HL-60 (cell line): ENCODE measurements around the gene PNPO.

Experiments
- DNase-seq, 2 experiments: peaks; one replicate each; pipeline ENCODE4 v3.0.0-alpha.2; 2010 to 2020; ENCODE audit warnings: low read depth in 1 of 2, low spot score in 1 of 2
- H3K27ac ChIP-seq: fragments of 250-450 bp; sonication (Bioruptor Pico); replicated peaks from 2 replicates; pipeline ENCODE4 v1.5.1; 2020; ENCODE audit warnings: mild to moderate bottlenecking, moderate library complexity
- H3K27me3 ChIP-seq: fragments of 250-450 bp; sonication (Bioruptor Pico); 2 replicates; pipeline ENCODE4 v1.5.1; 2021; ENCODE audit warnings: mild to moderate bottlenecking, moderate library complexity; ENCODE audit not compliant: insufficient read depth, poor library complexity, severe bottlenecking
- H3K4me3 ChIP-seq: replicated peaks from 2 replicates; pipeline ENCODE4 v1.5.1; 2011; ENCODE audit warnings: mild to moderate bottlenecking, control low read depth, low read length; ENCODE audit not compliant: insufficient read depth
- GABPA ChIP-seq: IDR thresholded peaks from 2 replicates; pipeline ENCODE4 v1.6.1; 2012; ENCODE audit warnings: low read depth
- POLR2AphosphoS5 ChIP-seq: IDR thresholded peaks from 2 replicates; pipeline ENCODE4 v1.6.1; 2012; ENCODE audit warnings: low read depth
- SPI1 ChIP-seq: IDR thresholded peaks from 2 replicates; pipeline ENCODE4 v1.6.1; 2012; ENCODE audit warnings: low read depth, mild to moderate bottlenecking, borderline replicate concordance
- TF ChIP-seq, protein P1 (sequence below): IDR thresholded peaks from one replicate; pipeline ENCODE4 v1.5.1; 2011; ENCODE audit warnings: low read length, control low read depth, inconsistent platforms; ENCODE audit not compliant: insufficient read depth
- TF ChIP-seq, protein P2 (sequence below): IDR thresholded peaks from 2 replicates; pipeline ENCODE4 v1.6.1; 2012; ENCODE audit warnings: low read depth; ENCODE audit not compliant: insufficient replicate concordance

PNPO gene

DNA sequence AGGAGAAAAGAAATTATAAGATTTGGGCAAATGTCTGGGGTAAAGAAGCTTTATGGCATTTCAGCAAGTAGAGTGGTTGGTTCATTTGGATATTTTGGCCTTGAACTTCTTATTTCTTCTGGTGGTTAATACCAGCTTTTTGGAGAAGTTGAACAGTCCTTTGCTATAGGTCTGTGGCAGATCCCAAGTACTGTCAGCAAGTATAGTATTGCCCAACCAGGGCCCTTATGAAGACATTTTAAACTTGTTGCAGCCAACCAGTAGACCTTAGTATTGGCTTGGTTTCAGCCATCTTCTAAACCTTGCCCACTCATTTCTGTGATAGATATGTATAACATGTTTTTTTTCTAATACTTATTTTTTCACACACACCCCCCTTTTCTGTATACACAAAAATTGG lies 43.1 kb upstream of the PNPO start:
- TF ChIP-seq, protein P1, sequence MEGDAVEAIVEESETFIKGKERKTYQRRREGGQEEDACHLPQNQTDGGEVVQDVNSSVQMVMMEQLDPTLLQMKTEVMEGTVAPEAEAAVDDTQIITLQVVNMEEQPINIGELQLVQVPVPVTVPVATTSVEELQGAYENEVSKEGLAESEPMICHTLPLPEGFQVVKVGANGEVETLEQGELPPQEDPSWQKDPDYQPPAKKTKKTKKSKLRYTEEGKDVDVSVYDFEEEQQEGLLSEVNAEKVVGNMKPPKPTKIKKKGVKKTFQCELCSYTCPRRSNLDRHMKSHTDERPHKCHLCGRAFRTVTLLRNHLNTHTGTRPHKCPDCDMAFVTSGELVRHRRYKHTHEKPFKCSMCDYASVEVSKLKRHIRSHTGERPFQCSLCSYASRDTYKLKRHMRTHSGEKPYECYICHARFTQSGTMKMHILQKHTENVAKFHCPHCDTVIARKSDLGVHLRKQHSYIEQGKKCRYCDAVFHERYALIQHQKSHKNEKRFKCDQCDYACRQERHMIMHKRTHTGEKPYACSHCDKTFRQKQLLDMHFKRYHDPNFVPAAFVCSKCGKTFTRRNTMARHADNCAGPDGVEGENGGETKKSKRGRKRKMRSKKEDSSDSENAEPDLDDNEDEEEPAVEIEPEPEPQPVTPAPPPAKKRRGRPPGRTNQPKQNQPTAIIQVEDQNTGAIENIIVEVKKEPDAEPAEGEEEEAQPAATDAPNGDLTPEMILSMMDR = no peak
- no peak for TF ChIP-seq SPI1
- TF ChIP-seq, protein P2, sequence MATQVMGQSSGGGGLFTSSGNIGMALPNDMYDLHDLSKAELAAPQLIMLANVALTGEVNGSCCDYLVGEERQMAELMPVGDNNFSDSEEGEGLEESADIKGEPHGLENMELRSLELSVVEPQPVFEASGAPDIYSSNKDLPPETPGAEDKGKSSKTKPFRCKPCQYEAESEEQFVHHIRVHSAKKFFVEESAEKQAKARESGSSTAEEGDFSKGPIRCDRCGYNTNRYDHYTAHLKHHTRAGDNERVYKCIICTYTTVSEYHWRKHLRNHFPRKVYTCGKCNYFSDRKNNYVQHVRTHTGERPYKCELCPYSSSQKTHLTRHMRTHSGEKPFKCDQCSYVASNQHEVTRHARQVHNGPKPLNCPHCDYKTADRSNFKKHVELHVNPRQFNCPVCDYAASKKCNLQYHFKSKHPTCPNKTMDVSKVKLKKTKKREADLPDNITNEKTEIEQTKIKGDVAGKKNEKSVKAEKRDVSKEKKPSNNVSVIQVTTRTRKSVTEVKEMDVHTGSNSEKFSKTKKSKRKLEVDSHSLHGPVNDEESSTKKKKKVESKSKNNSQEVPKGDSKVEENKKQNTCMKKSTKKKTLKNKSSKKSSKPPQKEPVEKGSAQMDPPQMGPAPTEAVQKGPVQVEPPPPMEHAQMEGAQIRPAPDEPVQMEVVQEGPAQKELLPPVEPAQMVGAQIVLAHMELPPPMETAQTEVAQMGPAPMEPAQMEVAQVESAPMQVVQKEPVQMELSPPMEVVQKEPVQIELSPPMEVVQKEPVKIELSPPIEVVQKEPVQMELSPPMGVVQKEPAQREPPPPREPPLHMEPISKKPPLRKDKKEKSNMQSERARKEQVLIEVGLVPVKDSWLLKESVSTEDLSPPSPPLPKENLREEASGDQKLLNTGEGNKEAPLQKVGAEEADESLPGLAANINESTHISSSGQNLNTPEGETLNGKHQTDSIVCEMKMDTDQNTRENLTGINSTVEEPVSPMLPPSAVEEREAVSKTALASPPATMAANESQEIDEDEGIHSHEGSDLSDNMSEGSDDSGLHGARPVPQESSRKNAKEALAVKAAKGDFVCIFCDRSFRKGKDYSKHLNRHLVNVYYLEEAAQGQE = no peak
- no peak for TF ChIP-seq GABPA
- no peak for TF ChIP-seq POLR2AphosphoS5
- H3K27ac ChIP-seq = peak overlapping the region; percentile 99
- no peaks in the 10 kb centered on the region for H3K27me3 ChIP-seq
- H3K4me3 ChIP-seq = no peak overlapping the region
- DNase-seq = peak; percentile 47 to 88

DNA sequence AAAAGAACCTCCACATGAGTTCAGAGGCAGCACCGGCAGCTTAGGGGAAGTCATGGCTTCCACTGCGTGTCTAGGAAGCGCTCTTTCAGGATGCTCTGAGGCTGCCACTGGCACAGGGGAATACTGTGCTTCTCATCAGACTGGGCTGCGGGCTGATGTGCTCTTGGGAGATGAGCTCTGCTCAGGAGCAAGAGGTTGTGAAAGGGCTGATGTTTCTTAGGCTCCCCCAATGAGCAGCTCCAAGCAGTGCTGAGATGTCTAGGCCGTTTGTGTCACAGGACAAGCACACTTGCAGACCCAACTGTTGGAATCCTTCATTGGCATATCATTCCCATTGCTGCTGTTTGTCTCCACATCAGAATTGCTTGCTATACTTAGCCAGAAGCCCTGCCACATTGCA lies 41.7 kb upstream of the PNPO start:
- DNase-seq = no peak
- H3K27me3 ChIP-seq = no peaks in the 10 kb centered on the region
- TF ChIP-seq, protein P1 = no peak
- TF ChIP-seq, protein P2 = no peak
- H3K27ac ChIP-seq = no peak overlapping the region
- H3K4me3 ChIP-seq = no peak overlapping the region

DNA sequence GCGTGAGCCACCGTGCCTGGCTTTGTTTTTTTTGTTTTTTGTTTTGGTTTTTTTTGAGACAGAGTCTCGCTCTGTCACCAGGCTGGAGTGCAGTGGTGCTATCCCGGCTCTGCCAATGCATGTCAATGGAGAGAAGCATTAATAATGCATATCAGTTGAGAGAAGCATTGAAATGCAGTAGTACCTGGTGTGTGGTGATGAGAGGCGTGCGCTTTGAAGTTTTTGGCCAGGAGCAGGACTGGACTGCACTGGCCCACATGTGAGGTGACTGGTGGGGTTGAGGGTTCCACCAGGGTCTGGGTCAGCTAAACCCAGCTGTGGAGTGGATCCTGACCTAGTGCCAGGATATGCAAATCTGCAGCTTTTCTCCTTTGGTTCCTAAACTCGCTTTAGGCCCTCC lies 39.9 kb upstream of the PNPO start:
- no peaks in the 10 kb centered on the region for H3K27me3 ChIP-seq
- no peak overlapping the region for H3K4me3 ChIP-seq
- H3K27ac ChIP-seq = no peak overlapping the region
- TF ChIP-seq SPI1 (no peak), POLR2AphosphoS5 (no peak), GABPA (no peak)
- TF ChIP-seq, protein P2 = no peak
- no peak for DNase-seq
